Muscle layer of duodenum (tissue), 2 donors: ENCODE measurements around the gene KMO.

Experiments
- H3K27ac ChIP-seq: one replicate; pipeline ENCODE4 v1.7.0; 2013; ENCODE audit warnings: mild to moderate bottlenecking, low read length
- H3K27me3 ChIP-seq: one replicate; pipeline ENCODE4 v1.7.0; 2013; ENCODE audit warnings: low read depth, mild to moderate bottlenecking, control low read depth, low read length
- H3K36me3 ChIP-seq, 2 donors: one replicate each; pipeline ENCODE4 v1.7.0; 2013; ENCODE audit warnings: low read length in 2 of 2, control low read depth in 1 of 2, mild to moderate bottlenecking in 1 of 2; ENCODE audit not compliant: insufficient read depth in 2 of 2, control insufficient read depth in 1 of 2
- H3K4me1 ChIP-seq, 2 donors: one replicate each; pipeline ENCODE4 v1.7.0; 2013; ENCODE audit warnings: low read length in 2 of 2, mild to moderate bottlenecking in 2 of 2, control low read depth in 1 of 2, moderate library complexity in 1 of 2; ENCODE audit not compliant: insufficient read depth in 2 of 2, control insufficient read depth in 1 of 2
- H3K4me3 ChIP-seq, 2 donors: one replicate each; pipeline ENCODE4 v1.7.0; 2013; ENCODE audit warnings: low read length in 2 of 2, low read depth in 1 of 2, mild to moderate bottlenecking in 1 of 2
- H3K9me3 ChIP-seq, 2 donors: one replicate each; pipeline ENCODE4 v1.7.0; 2013; ENCODE audit warnings: low read length in 2 of 2, control low read depth in 1 of 2, mild to moderate bottlenecking in 1 of 2; ENCODE audit not compliant: control insufficient read depth in 1 of 2
- donor health status: healthy.

The KMO gene

DNA sequence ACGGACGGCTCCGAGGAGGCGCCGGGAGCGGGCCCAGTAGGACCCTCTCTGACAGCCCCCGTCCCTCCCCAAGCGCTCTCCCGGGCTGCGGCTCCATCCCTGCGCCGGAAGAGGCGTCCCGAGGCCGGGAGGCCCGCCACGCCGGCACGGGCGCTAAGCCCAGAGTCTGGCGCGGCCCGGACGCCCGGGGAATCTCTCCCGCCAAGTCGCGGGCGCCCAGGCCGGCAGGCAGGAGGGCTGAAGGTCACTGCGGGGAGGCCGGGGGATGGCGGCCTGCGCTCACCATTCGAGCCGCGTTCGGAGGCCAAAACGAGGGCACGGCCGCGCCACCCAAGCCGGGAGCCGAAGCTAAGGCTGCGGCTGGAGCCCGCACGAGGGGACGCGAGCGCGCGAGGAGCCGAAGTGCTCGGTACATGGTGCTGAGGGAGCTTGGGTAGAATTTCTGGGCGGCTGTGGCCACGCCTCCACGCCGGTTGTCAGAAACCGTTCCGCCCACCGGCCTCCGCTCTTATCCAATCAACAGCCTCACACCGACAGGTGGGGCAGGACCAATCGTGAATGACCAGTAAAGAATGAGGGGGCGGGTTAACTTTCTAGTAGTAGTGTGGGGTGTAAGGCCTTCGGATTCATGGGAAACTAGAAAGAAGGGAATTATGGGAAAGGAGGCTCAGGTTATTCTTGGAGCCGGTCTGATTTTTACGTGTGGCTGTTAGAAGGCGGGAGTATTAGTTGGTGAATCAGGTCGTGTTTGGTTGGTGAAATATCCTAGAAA lies 12.7 kb upstream of the KMO start, which contains the start of gene FH:
Gene FH (minus strand): TSS at position 448 of the 772 bp plus-strand sequence. CDS start 33 bp downstream, at position 415.
- H3K27ac ChIP-seq, result peak within 1 kb of the TSS; percentile 54
- H3K27me3 ChIP-seq, result no peaks in the 10 kb centered on the region
- H3K4me3 ChIP-seq, result peak within 1 kb of the TSS; percentile 64 to 92
- peaks cover 3 to 6% of the 10 kb centered on the region in 2 donors for H3K36me3 ChIP-seq
- no peaks in the 10 kb centered on the region for H3K9me3 ChIP-seq
- peaks cover 3 to 9% of the 10 kb centered on the region in 2 donors for H3K4me1 ChIP-seq

DNA sequence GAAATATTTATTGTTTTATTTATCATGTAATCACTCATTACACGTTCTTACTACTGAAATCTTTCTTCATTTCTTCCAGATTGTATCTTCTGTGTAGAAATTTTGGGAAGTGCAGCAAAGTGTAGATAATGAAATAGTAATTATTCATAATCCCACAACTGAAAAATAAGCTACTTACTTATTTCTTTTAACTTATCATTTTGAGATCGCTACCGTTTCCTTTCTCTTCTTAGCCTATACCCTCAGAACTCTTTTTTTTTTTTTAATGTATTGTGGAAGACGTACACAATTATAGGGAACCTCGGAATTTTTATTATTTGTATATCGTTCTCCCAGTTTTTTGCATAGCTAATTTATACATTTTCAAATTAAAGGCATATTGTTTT lies 12.1 kb upstream of the KMO start:
- H3K4me3 ChIP-seq, result peak overlapping the region; percentile 64 to 92
- peaks cover 3 to 5% of the 10 kb centered on the region in 2 donors for H3K36me3 ChIP-seq
- H3K27me3 ChIP-seq, result no peaks in the 10 kb centered on the region
- peaks cover 3 to 9% of the 10 kb centered on the region in 2 donors for H3K4me1 ChIP-seq
- H3K9me3 ChIP-seq, result no peaks in the 10 kb centered on the region
- peak overlapping the region; percentile 54 for H3K27ac ChIP-seq

DNA sequence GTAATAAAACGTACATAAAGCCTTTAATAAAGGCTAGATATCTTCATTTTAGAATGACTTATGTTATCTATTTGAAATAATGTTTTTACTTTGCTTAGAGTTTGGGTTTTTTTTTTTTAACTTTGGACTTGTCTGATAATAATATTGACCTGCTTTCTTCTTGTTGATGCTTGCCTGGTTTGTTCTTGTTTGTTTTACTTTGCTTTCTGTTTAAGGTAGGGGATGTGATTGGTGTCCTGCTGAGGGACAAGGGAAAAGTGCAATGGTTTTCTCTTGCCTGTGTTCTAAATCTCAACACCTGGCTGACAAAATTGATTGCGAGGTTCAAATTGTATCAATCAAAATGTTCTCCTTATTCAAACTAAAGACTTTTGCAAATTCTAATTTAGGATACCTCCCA lies 10.5 kb upstream of the KMO start:
- no peaks in the 10 kb centered on the region for H3K36me3 ChIP-seq
- no peak overlapping the region for H3K27ac ChIP-seq
- no peaks in the 10 kb centered on the region for H3K27me3 ChIP-seq
- no peaks in the 10 kb centered on the region for H3K9me3 ChIP-seq
- no peak overlapping the region for H3K4me3 ChIP-seq
- H3K4me1 ChIP-seq, result peaks cover 3 to 9% of the 10 kb centered on the region in 2 donors

DNA sequence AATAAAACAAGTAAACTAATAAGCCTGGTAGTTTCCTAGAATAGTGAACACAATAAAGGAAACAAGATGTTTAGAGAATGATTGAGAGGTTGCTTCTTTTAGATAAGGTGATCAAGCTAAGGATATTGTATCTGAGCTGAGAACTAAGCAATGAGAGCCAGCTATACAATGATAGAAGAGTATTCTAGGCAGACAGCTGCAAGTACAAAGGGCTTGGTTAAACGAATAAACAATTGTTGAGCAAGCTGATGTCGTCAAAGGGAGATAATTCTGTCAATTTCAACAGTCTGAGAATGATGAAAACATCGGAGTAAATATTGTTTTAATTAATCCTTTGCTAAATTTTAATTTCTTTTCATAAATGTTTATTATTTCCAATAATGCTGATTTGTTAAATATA lies 7.2 kb upstream of the KMO start:
- no peaks in the 10 kb centered on the region for H3K9me3 ChIP-seq
- no peaks in the 10 kb centered on the region for H3K36me3 ChIP-seq
- no peaks in the 10 kb centered on the region for H3K4me1 ChIP-seq
- H3K4me3 ChIP-seq, result no peak overlapping the region
- no peaks in the 10 kb centered on the region for H3K27me3 ChIP-seq
- H3K27ac ChIP-seq, result no peak overlapping the region

DNA sequence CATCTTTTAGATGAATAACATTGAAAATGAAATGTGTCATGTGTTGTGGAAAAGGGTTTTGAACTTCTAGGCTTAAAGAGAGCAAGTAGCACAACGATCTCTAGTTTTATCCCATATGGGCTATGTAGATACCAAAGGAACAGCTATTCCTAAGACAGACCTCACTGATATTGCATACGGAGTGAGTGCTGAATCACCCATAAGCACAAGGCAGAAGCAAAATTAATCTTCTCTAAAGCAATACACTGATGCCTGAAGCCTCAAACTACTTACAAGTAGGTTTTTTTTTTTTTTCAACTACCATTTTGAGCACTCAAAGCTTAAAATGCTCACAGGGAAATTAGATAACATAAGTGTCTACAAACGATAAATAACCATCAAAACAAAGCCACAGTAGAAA lies 5.0 kb upstream of the KMO start:
- H3K27ac ChIP-seq, result no peak overlapping the region
- H3K36me3 ChIP-seq, result no peaks in the 10 kb centered on the region
- no peaks in the 10 kb centered on the region for H3K4me1 ChIP-seq
- no peaks in the 10 kb centered on the region for H3K27me3 ChIP-seq
- no peaks in the 10 kb centered on the region for H3K9me3 ChIP-seq
- no peak overlapping the region for H3K4me3 ChIP-seq

DNA sequence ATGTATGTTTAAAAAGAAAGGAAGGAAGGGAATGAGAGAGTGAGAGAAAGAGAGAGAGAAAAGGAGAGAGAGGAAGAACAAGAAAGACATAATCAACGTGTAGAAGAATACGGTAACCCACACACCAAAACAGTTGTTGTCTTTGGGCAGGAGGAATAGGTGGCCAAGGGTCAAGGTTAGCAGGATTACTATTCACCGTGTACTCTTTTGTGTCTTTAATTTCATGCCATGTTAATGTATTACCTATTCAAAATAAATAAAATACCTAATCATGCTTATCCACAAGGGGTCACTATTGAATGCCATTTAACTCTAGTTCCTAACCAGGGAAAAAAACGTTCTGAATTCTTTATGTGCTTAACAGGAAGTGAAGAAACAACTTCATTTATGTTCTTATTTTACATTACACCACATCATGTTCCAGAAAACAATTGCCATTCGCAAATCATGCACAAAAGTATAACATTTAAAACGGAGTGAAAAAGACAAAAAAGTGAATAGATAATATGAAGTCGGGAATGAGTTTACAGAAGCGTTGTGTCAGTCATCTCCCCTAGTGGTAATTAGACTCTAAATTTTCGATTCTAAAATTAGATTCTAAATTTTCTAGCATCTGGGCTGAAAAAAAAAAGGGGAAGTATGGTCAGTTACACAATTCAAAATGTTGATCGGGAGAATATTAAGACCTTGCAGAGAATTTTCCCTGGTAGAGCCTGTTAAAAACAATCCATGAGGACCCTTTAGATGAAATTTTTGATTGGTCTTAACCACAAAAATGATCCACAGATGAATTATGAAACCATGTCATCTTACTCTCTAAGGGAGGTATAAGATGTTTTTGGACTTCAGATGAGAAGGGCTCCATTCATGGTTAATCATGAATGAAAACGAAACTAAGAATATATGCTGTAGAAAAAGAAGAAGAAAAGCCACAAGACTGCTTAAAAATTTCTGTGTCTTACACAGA lies 700 bp upstream of the KMO start:
- H3K9me3 ChIP-seq, result no peaks in the 10 kb centered on the region
- H3K27ac ChIP-seq, result peak overlapping the region; percentile 41
- H3K27me3 ChIP-seq, result no peaks in the 10 kb centered on the region
- no peaks in the 10 kb centered on the region for H3K4me1 ChIP-seq
- H3K36me3 ChIP-seq, result no peaks in the 10 kb centered on the region
- peak overlapping the region; percentile 70 to 77 for H3K4me3 ChIP-seq

DNA sequence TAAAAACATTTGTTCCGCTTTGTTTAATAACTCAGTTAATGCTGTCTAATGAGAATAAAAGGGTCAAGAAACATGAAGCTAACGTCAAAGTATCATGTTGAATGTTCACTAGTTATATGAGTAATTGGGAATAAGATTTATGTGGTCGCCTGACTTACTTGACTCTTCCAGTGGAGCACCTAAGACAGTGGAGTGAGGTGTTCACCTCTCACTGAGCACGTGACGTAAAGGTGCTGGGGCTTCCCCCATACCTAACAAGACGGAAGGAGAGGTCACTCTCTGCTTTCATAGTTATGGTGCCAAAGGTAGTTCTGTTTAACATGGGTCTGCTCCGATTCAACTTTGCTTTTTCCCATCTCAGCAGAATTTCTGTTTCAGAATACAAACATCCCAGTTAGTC lies 686 bp downstream of the KMO start:
- Histone ChIP-seq H3K36me3 (no peaks in the 10 kb centered on the region), H3K4me1 (no peaks in the 10 kb centered on the region)

DNA sequence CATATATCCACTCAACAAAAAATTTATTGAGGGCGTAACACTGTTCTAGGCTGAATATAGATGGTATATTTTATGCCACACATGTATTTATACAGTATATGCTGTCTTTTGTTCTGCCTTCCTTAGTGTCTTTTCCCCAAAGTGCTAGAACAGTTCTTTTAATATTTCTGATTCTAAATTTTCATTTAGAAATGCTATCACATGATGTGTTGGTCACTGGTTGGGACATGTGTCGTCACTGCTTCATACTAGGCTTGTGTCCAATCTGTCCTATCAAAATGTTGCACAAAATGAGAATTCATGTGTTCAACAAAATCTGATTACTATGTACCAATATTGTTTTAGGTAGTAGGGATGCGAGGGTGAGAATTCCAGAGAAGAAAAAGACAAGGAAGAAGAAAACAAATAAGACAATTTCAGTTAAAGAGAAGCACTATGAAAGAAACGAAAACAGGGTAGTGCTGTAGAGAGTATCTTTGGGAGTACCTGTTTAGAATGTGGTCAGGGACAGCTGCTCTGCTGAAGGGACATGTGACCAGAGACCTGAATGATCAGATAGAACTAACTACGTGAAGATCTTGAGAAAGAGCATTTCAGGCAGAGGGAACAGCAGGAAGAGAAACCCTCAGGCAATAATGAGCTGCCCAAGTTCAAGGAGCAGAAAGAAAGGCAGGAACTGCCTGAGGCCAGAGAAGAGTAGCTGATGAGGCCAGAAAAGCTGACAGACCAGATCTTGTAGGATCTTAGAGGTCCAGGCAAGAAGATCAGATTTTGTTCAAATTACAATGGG lies 1.3 kb downstream of the KMO start:
- Histone ChIP-seq H3K27me3 (no peaks in the 10 kb centered on the region), H3K36me3 (no peaks in the 10 kb centered on the region), H3K9me3 (no peaks in the 10 kb centered on the region), H3K27ac (peak overlapping the region; percentile 1), H3K4me3 (no peak overlapping the region), H3K4me1 (no peaks in the 10 kb centered on the region)

More for the DNA sequence above, 686 bp downstream of the KMO start:
- H3K9me3 ChIP-seq, result no peaks in the 10 kb centered on the region
- no peak overlapping the region for H3K4me3 ChIP-seq
- H3K27me3 ChIP-seq, result no peaks in the 10 kb centered on the region
- peak overlapping the region; percentile 1 for H3K27ac ChIP-seq

DNA sequence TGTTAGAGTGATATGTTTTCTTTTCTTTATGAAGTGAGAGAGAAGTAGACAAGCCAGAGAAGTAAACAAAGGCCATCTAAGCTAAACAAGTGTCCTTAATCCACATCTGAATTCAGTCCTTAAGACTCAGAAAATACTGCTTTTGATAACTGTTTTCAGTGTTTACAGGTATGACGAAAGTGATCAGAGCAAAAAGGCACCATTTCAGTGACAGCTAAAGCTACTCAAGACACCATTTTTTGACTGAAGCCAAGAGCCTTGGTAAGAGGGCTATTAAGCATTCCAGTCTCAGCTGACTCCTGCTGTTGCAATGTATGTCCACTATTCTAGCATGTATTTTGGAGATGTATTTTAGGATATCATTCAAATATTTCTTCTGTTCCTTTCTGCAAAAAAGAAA lies 4.1 kb downstream of the KMO start:
- no peaks in the 10 kb centered on the region for H3K9me3 ChIP-seq
- H3K27ac ChIP-seq, result no peak overlapping the region
- H3K4me1 ChIP-seq, result no peaks in the 10 kb centered on the region
- no peaks in the 10 kb centered on the region for H3K36me3 ChIP-seq
- no peaks in the 10 kb centered on the region for H3K27me3 ChIP-seq
- H3K4me3 ChIP-seq, result no peak overlapping the region

DNA sequence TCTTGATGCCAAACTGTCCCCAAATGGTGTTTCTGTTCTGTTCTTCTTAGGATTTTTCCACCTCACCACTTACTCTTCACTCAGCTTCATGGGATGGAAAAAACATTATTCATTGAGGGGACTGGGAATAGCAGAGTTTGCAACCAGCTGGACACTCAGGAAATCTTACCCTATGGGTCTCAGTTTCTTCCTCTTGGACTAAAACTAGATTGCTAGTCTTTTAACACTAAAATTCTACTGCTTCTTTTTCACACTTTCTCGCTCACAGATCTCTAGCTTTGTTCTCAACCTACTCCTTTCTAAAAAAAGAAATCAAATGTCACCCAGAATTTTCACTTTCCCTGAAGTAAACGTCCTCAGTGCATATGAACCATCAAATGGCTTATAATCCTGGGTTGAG lies 4.8 kb downstream of the KMO start:
- no peak overlapping the region for H3K27ac ChIP-seq
- no peaks in the 10 kb centered on the region for H3K4me1 ChIP-seq
- H3K27me3 ChIP-seq, result no peaks in the 10 kb centered on the region
- no peaks in the 10 kb centered on the region for H3K36me3 ChIP-seq
- no peaks in the 10 kb centered on the region for H3K9me3 ChIP-seq
- H3K4me3 ChIP-seq, result no peak overlapping the region
